HCT116 (cell line): ENCODE results near the gene SLC35F3. TPM values are rescaled to one million over a fixed set of nuclear protein-coding genes. Genes with fewer than 3 reads are reported as not detected.

ENCODE experiments used
- ATAC-seq: fragments of 200-7000 bp; cut with Tn5 transposase; 2 replicates; pipeline ENCODE4 v1.9.1; 2020; ENCODE audit warnings: mild to moderate bottlenecking, moderate library complexity
- BruUV-seq: library from RNA; stranded (reverse); fragments of 400-500 nt; replicated peaks from 2 replicates; lab custom pipeline; 2021; lab: Mats Ljungman, UMichigan
- CTCF ChIA-PET: fragments of 300-600 bp; sonication (Branson Sonifier 250); formaldehyde crosslinking; loops from one replicate; lab custom pipeline; 2021; ENCODE audit warnings: antibody characterized with exemption; lab: Charles Lee
- POLR2A ChIA-PET: fragments of 300-600, 350-600 bp; sonication (Branson Sonifier 250); formaldehyde crosslinking; loops from one replicate; lab custom pipeline; 2021; ENCODE audit warnings: antibody characterized with exemption; lab: Charles Lee
- RAD21 ChIA-PET, 2 experiments: fragments of 300-600 bp; sonication (Branson Sonifier 250); formaldehyde crosslinking; loops; one replicate each; lab custom pipeline; 2023; ENCODE audit warnings: low total read pairs in 2 of 2; ENCODE audit not compliant: uncharacterized antibody in 2 of 2, unreplicated experiment in 2 of 2, low non-redundant PET in 1 of 2; lab: Charles Lee
- DNase-seq: peaks from one replicate; pipeline ENCODE4 v3.0.0-alpha.2; 2010; ENCODE audit warnings: low read depth, low spot score
- H2AFZ ChIP-seq: fragments of 200-600 bp; shearing (Covaris generic), sonication (generic); 2 replicates; pipeline ENCODE4 v1.6.1; 2017; ENCODE audit warnings: low read depth, mixed run types, mixed read lengths, antibody characterized with exemption, low read length; ENCODE audit not compliant: poor library complexity, severe bottlenecking
- H3K27ac ChIP-seq: 2 replicates; pipeline ENCODE4 v1.5.1; 2012; ENCODE audit warnings: low read depth, low read length
- H3K27me3 ChIP-seq: fragments of 200-600 bp; sonication (generic); 2 replicates; pipeline ENCODE4 v1.6.1; 2016; ENCODE audit warnings: mixed run types, low read length, mixed read lengths; ENCODE audit not compliant: insufficient read depth
- H3K36me3 ChIP-seq, 2 experiments: fragments of 200-500 bp in 1 of 2; fragments of 200-600 bp in 1 of 2; sonication (Bioruptor generic) in 1 of 2; sonication (generic) in 1 of 2; 2 replicates each; pipeline versions ENCODE4 v1.5.1 to v1.6.1; 2014 to 2016; ENCODE audit warnings: low read length in 2 of 2, inconsistent platforms in 1 of 2, mixed read lengths in 1 of 2, mixed run types in 1 of 2; ENCODE audit not compliant: insufficient read depth in 2 of 2, control insufficient read depth in 1 of 2
- H3K4me1 ChIP-seq, 2 experiments: fragments of 200-600 bp in 1 of 2; sonication (generic) in 1 of 2; 2 replicates each; pipeline versions ENCODE4 v1.5.1 to v1.6.1; 2012 to 2017; ENCODE audit warnings: low read length in 2 of 2, inconsistent platforms in 1 of 2, mild to moderate bottlenecking in 1 of 2, mixed read lengths in 1 of 2, mixed run types in 1 of 2, moderate library complexity in 1 of 2; ENCODE audit not compliant: insufficient read depth in 2 of 2, control insufficient read depth in 1 of 2
- H3K4me2 ChIP-seq: fragments of 200-600 bp; sonication (generic); 2 replicates; pipeline ENCODE4 v1.6.1; 2017; ENCODE audit warnings: mixed run types, low read length, mixed read lengths
- H3K4me3 ChIP-seq, 2 experiments: fragments of 200-600 bp in 1 of 2; sonication (generic) in 1 of 2; replicated peaks in 1 of 2; 2 replicates each; pipeline ENCODE4 v1.5.1; 2011 to 2016; ENCODE audit warnings: low read length in 2 of 2, control low read depth in 1 of 2, low read depth in 1 of 2, mild to moderate bottlenecking in 1 of 2, mixed read lengths in 1 of 2, mixed run types in 1 of 2
- H3K79me2 ChIP-seq: fragments of 200-600 bp; sonication (generic); 2 replicates; pipeline ENCODE4 v1.6.1; 2017; ENCODE audit warnings: mild to moderate bottlenecking, mixed run types, low read length, moderate library complexity, mixed read lengths; ENCODE audit not compliant: insufficient read depth
- H3K9ac ChIP-seq: fragments of 200-600 bp; sonication (generic); 2 replicates; pipeline ENCODE4 v1.6.1; 2016; ENCODE audit warnings: low read length, mixed read lengths
- H3K9me2 ChIP-seq: fragments of 200-600 bp; sonication (generic), shearing (Covaris generic); 2 replicates; pipeline ENCODE4 v1.6.1; 2017; ENCODE audit warnings: mixed run types, mild to moderate bottlenecking, moderate library complexity; ENCODE audit not compliant: insufficient read depth
- H3K9me3 ChIP-seq, 2 experiments: fragments of 200-500 bp in 1 of 2; fragments of 200-600 bp in 1 of 2; sonication (Bioruptor generic) in 1 of 2; sonication (generic) in 1 of 2; 2 replicates each; pipeline ENCODE4 v1.6.1; 2014 to 2017; ENCODE audit warnings: low read length in 2 of 2, mixed read lengths in 2 of 2, inconsistent platforms in 1 of 2, low read depth in 1 of 2, mild to moderate bottlenecking in 1 of 2, mixed run types in 1 of 2, moderate library complexity in 1 of 2; ENCODE audit not compliant: control insufficient read depth in 1 of 2, insufficient read depth in 1 of 2
- H4K20me1 ChIP-seq: fragments of 200-600 bp; sonication (generic), shearing (Covaris generic); 2 replicates; pipeline ENCODE4 v1.6.1; 2017; ENCODE audit warnings: mixed run types, mild to moderate bottlenecking, moderate library complexity; ENCODE audit not compliant: insufficient read depth
- ELF1 ChIP-seq: IDR thresholded peaks from 2 replicates; pipeline ENCODE4 v1.6.1; 2012; ENCODE audit warnings: low read depth, borderline replicate concordance
- EZH2phosphoT487 ChIP-seq: fragments of 200-600 bp; IDR thresholded peaks from 2 replicates; pipeline ENCODE4 v1.6.1; 2018; ENCODE audit warnings: antibody characterized with exemption, borderline replicate concordance
- JUND ChIP-seq: IDR thresholded peaks from 2 replicates; pipeline ENCODE4 v1.6.1; 2012
- POLR2A ChIP-seq: IDR thresholded peaks from 2 replicates; pipeline ENCODE4 v1.7.0; 2011; ENCODE audit warnings: borderline replicate concordance; ENCODE audit not compliant: insufficient read depth, insufficient read length; ENCODE audit errors: extremely low read depth
- POLR2AphosphoS5 ChIP-seq: IDR thresholded peaks from 2 replicates; pipeline ENCODE4 v1.6.1; 2011; ENCODE audit warnings: mild to moderate bottlenecking, low read depth, low read length, moderate library complexity
- intact Hi-C: fragments of 100-400 bp; cut with micrococcal nuclease; formaldehyde crosslinking; loops from 2 replicates; pipeline ENCODE4 v1.10.0; 2022
- total RNA-seq: library from RNA; stranded (reverse); gene quantifications from one replicate; pipeline ENCODE4 v1.2.1, GENCODE V29; 2021; ENCODE audit not compliant: unreplicated experiment
- TF ChIP-seq, protein P1 (sequence below): IDR thresholded peaks from 2 replicates; pipeline ENCODE4 v1.6.1; 2012; ENCODE audit warnings: low read depth

The SLC35F3 gene
- total RNA-seq, 1 experiment from 2014 or later = 6.4 TPM

DNA sequence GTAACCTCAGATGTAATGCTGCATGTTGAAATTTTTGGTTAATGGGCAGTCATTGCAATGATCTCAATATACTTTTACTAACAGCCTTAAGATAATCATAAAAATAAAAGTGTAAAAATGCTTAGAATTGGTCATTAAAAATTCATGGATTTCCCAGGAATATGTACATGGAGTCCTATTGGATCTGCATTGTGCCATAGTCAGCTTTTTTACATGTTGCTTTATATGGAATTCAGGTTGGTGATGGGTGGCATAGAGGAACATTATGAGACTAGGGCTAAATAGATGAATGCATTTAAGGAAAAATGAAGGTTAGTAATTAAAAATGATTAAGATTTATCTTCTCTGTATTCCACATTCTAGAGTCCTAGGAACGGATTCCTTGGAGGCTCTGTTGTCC is 103.2 kb downstream of the SLC35F3 start:
- DNase-seq = no peak
- H3K27me3 ChIP-seq = no peaks in the 10 kb centered on the region
- H2AFZ ChIP-seq = no peak overlapping the region

More for the DNA sequence above, 103.2 kb downstream of the SLC35F3 start:
- H3K9me2 ChIP-seq = no peaks in the 10 kb centered on the region
- RAD21 ChIA-PET = no interaction called here
- POLR2A ChIA-PET = no interaction called here
- H4K20me1 ChIP-seq = peaks cover 11% of the 10 kb centered on the region; the same call in 1 of the 2 replicates
- H3K4me2 ChIP-seq = no peak overlapping the region
- intact Hi-C loops = no loop called here
- H3K4me3 ChIP-seq = no peak overlapping the region
- CTCF ChIA-PET = no interaction called here
- TF ChIP-seq POLR2A (no peak), POLR2AphosphoS5 (no peak), EZH2phosphoT487 (no peak), JUND (no peak), ELF1 (no peak)
- TF ChIP-seq, protein P1, sequence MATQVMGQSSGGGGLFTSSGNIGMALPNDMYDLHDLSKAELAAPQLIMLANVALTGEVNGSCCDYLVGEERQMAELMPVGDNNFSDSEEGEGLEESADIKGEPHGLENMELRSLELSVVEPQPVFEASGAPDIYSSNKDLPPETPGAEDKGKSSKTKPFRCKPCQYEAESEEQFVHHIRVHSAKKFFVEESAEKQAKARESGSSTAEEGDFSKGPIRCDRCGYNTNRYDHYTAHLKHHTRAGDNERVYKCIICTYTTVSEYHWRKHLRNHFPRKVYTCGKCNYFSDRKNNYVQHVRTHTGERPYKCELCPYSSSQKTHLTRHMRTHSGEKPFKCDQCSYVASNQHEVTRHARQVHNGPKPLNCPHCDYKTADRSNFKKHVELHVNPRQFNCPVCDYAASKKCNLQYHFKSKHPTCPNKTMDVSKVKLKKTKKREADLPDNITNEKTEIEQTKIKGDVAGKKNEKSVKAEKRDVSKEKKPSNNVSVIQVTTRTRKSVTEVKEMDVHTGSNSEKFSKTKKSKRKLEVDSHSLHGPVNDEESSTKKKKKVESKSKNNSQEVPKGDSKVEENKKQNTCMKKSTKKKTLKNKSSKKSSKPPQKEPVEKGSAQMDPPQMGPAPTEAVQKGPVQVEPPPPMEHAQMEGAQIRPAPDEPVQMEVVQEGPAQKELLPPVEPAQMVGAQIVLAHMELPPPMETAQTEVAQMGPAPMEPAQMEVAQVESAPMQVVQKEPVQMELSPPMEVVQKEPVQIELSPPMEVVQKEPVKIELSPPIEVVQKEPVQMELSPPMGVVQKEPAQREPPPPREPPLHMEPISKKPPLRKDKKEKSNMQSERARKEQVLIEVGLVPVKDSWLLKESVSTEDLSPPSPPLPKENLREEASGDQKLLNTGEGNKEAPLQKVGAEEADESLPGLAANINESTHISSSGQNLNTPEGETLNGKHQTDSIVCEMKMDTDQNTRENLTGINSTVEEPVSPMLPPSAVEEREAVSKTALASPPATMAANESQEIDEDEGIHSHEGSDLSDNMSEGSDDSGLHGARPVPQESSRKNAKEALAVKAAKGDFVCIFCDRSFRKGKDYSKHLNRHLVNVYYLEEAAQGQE = no peak
- no peaks in the 10 kb centered on the region for H3K36me3 ChIP-seq
- H3K27ac ChIP-seq = no peak overlapping the region
- no peaks in the 10 kb centered on the region for H3K4me1 ChIP-seq
- no peaks in the 10 kb centered on the region for H3K9me3 ChIP-seq
- H3K9ac ChIP-seq = no peak overlapping the region
- ATAC-seq = no peak
- BruUV-seq = no TSS peak
- 0 out of 2 replicates have a peak, but pooled peaks cover 3% of the 10 kb centered on the region for H3K79me2 ChIP-seq
